Heart right ventricle (tissue), 16 donors: ENCODE data around the gene ADCY2. TPM values are rescaled to one million over a fixed set of nuclear protein-coding genes. Genes with fewer than 3 reads are reported as not detected.

Source experiments
- ATAC-seq, 8 donors: fragments of 200-7000 bp; cut with Tn5 transposase; one replicate each; pipeline ENCODE4 v1.9.1; 2020; ENCODE audit warnings: mild to moderate bottlenecking in 8 of 8, moderate library complexity in 8 of 8, moderate number of reproducible peaks in 1 of 8
- DNase-seq, 2 donors: peaks; one replicate each; pipeline ENCODE4 v3.0.0-alpha.2; 2020
- H3K27ac ChIP-seq, 10 donors: fragments of 200-600 bp; sonication (generic) in 2 of 10; one replicate each; pipeline versions ENCODE4 v1.5.0 to v1.8.0; 2020 to 2022; ENCODE audit warnings: mild to moderate bottlenecking in 3 of 10
- H3K27me3 ChIP-seq, 7 donors: fragments of 200-600 bp; one replicate each; pipeline ENCODE4 v1.8.0; 2021 to 2022; ENCODE audit warnings: mild to moderate bottlenecking in 2 of 7
- H3K36me3 ChIP-seq, 9 donors: fragments of 200-600 bp; sonication (generic) in 1 of 9; one replicate each; pipeline versions ENCODE4 v1.5.0 to v1.8.0; 2020 to 2022; ENCODE audit warnings: mild to moderate bottlenecking in 2 of 9
- H3K4me1 ChIP-seq, 9 donors: fragments of 200-600 bp; sonication (generic) in 1 of 9; one replicate each; pipeline versions ENCODE4 v1.5.0 to v1.8.0; 2020 to 2022; ENCODE audit warnings: mild to moderate bottlenecking in 4 of 9
- H3K4me3 ChIP-seq, 10 donors: fragments of 200-600 bp; sonication (generic) in 2 of 10; one replicate each; pipeline versions ENCODE4 v1.5.0 to v1.8.0; 2020 to 2022; ENCODE audit warnings: mild to moderate bottlenecking in 7 of 10, moderate library complexity in 2 of 10
- H3K9me3 ChIP-seq, 11 donors: fragments of 200-600 bp in 10 of 11; sonication (generic) in 2 of 11; one replicate each; pipeline versions ENCODE4 v1.5.0 to v1.8.0; 2013 to 2022; ENCODE audit warnings: mild to moderate bottlenecking in 2 of 11, control low read depth in 1 of 11, moderate library complexity in 1 of 11
- WGBS, 2 donors: extraction: QIAGEN DNeasy Blood & Tissue Kit; methylation state at CpG; one replicate each; pipeline ENCODE4 v1.1.7; 2013; ENCODE audit warnings: inconsistent platforms in 1 of 2; 5-methylcytosine and 5-hydroxymethylcytosine counted together
- intact Hi-C, 10 donors: fragments of 100-400 bp; cut with DNase I; formaldehyde crosslinking; loops; one replicate each; pipeline versions ENCODE4 v1.11.1 to v1.14.2; 2022
- polyA plus RNA-seq, 2 donors: library from polyadenylated mRNA; stranded (reverse); fragments of 200-250 nt; gene quantifications; one replicate each; pipeline ENCODE4 v1.2.3, GENCODE V29; 2013
- total RNA-seq, 10 donors: library from RNA; stranded (reverse); fragmentation: NEBNext Ultra II Directional in 3 of 10; extraction: Animal tissue kit (Norgen Biotek cat#: 25700) in 3 of 10; gene quantifications; one replicate each; pipeline versions ENCODE4 v1.2.1 to v1.2.4, GENCODE V29; 2021 to 2023
- TF ChIP-seq, protein P1 (sequence below), 9 donors: fragments of 200-600 bp; sonication (generic) in 2 of 9; IDR thresholded peaks; one replicate each; pipeline versions ENCODE4 v1.5.0 to v1.8.0; 2021 to 2022; ENCODE audit warnings: antibody characterized with exemption in 9 of 9, mild to moderate bottlenecking in 5 of 9, moderate library complexity in 1 of 9
- donor health status: Arrhythmogenic right ventricular cardiomyopathy.
- donor health status: ischemic (EF 13 %, LVEDD 7.1; RV severe dilation, severe dysfunction).
- donor health status: healthy with polysubstance abuse.
- donor health status: DM: no; HTN: yes; CAD: no.
- donor health status: DM: no; HTN: no; CAD: no.
- donor health status: ischemic (EF 25% LVEDD 6.9; RV normal size, moderate dysfunction).
- donor health status: ischemic (EF 25% LVEDD 5.7; RV mildly dilated, moderate dysfunction).
- donor health status: healthy.
- donor health status: DM: yes; HTN: yes; CAD: no.
- donor health status: Ischemic cardiomyopathy.
- donor health status: ischemic (EF 35%, LVEDD 5.7; RV mildly dilated, moderate dysfunction).
- donor health status: nonischemic (EF 11% LVEDD 7.7; RV severe dilation, severe dysfunction).
- donor health status: DM: yes; HTN: yes; CAD: no.
- donor health status: PGD.
- donor health status: ischemic (EF 29% LVEDD 5.4; RV normal size, mild dysfunction).
- donor health status: nonischemic (EF 23%, LVEDD 6.1; RV moderate dilation, normal function).

Gene ADCY2
- total and polyA plus RNA-seq, 12 donors, result 0.04 to 0.90 (median 0.17) TPM

DNA sequence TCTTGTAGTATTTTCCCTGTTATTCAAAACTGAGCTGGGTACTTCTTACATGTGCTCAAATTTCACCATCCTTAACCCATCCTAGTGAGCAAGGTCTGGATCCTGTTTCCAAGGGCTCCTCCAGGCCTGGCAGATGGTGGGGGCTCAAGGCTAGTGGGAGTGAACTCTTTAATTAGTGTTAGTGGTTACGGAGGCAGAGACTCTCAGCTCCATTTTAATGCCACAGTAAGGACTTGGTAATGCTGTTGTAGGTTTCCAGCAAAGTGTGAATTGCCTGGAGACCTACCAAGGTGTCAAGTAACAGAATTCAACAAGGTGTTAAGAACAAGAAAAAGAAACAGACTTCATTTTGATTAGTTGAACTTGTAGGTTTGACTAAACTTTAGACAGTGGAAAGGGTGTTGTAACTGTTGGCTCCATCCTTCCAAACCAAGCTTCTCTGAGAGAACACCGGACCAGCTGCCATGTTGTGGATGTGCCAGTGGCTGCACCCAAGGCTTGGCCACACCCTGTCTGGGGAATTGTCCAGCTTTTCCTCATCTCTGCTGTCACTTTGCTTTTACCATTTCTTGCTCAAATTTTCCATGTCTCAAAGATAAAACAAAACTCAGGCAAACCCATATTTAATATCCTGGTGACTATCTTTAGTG lies 98.7 kb downstream of the ADCY2 start:
- TF ChIP-seq, protein P1, sequence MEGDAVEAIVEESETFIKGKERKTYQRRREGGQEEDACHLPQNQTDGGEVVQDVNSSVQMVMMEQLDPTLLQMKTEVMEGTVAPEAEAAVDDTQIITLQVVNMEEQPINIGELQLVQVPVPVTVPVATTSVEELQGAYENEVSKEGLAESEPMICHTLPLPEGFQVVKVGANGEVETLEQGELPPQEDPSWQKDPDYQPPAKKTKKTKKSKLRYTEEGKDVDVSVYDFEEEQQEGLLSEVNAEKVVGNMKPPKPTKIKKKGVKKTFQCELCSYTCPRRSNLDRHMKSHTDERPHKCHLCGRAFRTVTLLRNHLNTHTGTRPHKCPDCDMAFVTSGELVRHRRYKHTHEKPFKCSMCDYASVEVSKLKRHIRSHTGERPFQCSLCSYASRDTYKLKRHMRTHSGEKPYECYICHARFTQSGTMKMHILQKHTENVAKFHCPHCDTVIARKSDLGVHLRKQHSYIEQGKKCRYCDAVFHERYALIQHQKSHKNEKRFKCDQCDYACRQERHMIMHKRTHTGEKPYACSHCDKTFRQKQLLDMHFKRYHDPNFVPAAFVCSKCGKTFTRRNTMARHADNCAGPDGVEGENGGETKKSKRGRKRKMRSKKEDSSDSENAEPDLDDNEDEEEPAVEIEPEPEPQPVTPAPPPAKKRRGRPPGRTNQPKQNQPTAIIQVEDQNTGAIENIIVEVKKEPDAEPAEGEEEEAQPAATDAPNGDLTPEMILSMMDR (IDR thresholded peaks at IDR 0.05), result no peak
- intact Hi-C loops, result no loop called here
- Histone ChIP-seq H3K4me3 (no peak overlapping the region), H3K9me3 (no peaks in the 10 kb centered on the region), H3K36me3 (no peaks in the 10 kb centered on the region), H3K27me3 (peaks cover 0 to 5% (median 0%) of the 10 kb centered on the region in 7 donors), H3K4me1 (no peaks in the 10 kb centered on the region), H3K27ac (no peak overlapping the region)
- ATAC-seq, result peak in 1 of 8 donors; percentile 22
- no peak for DNase-seq
- 46 to 59% methylated on average over 2 of the region's 2 CpGs for WGBS, 2 donors

DNA sequence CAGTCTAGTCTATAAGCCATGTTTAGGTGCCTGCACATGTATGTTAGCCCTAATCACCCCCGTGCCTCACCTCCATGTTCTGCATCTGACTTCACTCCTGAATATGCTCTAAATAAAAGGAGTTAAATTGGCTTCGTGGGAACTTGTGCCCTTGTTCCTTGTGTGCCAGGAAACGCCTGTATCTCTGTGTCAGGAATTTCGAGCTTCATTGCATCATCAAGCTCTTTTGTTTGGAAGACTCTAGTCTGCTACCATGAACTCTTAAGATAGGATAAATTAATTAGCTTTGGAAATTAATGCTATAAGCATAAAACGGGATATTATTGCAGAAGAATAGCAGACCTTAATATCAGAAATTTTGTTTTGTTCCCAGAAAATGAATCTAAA lies 99.2 kb downstream of the ADCY2 start:
- 47 to 54% methylated on average over 5 of the region's 5 CpGs for WGBS, 2 donors
- H3K36me3 ChIP-seq, result no peaks in the 10 kb centered on the region
- TF ChIP-seq, protein P1 (IDR thresholded peaks at IDR 0.05), result no peak
- no peak overlapping the region for H3K27ac ChIP-seq
- no peaks in the 10 kb centered on the region for H3K9me3 ChIP-seq
- peaks cover 0 to 5% (median 0%) of the 10 kb centered on the region in 7 donors for H3K27me3 ChIP-seq
- no peak overlapping the region for H3K4me3 ChIP-seq
- ATAC-seq (no peak), DNase-seq (no peak)
- no peaks in the 10 kb centered on the region for H3K4me1 ChIP-seq
- intact Hi-C loops, result no loop called here

- TF ChIP-seq, protein P1 (IDR thresholded peaks at IDR 0.05), result no peak
- intact Hi-C loops, result no loop called here
These were observed 104.3 kb downstream of the ADCY2 start for GRCh38 chr5:7500256-7500655.

DNA sequence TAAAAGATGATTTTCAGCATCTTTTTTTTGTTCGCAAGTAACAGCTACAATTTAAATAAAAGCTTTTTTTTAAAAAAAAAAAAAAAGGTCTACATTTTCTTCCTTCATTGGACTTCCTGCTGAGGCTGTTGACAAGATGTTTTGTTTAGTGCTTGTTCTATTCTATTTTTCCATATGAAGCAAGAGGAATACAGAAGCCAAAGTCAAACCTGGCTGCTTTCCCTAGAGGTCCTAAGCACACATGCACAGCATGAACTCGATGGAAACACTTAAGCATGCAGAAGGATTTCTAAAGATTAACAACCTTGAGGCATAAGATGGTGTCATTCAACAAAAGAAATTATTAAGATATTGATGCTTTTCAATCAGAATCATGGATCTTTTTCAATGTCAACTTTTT lies 105.1 kb downstream of the ADCY2 start:
- intact Hi-C loops, result no loop called here
- ATAC-seq (no peak), DNase-seq (no peak)
- TF ChIP-seq, protein P1 (IDR thresholded peaks at IDR 0.05), result no peak
- Histone ChIP-seq H3K27ac (no peak overlapping the region), H3K4me1 (no peaks in the 10 kb centered on the region), H3K4me3 (no peak overlapping the region), H3K27me3 (no peaks in the 10 kb centered on the region), H3K36me3 (no peaks in the 10 kb centered on the region), H3K9me3 (no peaks in the 10 kb centered on the region)
- WGBS, 2 donors, result 72 to 78% methylated on average over 2 of the region's 2 CpGs

More at GRCh38 chr5:7500256-7500655, 104.3 kb downstream of the ADCY2 start:
- Histone ChIP-seq H3K27ac (no peak overlapping the region), H3K4me3 (no peak overlapping the region), H3K36me3 (no peaks in the 10 kb centered on the region), H3K4me1 (no peaks in the 10 kb centered on the region), H3K27me3 (no peaks in the 10 kb centered on the region), H3K9me3 (no peaks in the 10 kb centered on the region)
- ATAC-seq (no peak), DNase-seq (no peak)
- WGBS, 2 donors, result 77 to 82% methylated on average over 3 of the region's 3 CpGs
